ENCODE measurements around the gene USP6NL. TPM values are rescaled to one million over a fixed set of nuclear protein-coding genes. Genes with fewer than 3 reads are reported as not detected.

The USP6NL gene
- total and polyA plus RNA-seq, 2 of the 13 experiments (the other 11 are each of a cell fraction or from before 2014, with no cell fraction given), result 10.5 to 22.9 TPM

DNA sequence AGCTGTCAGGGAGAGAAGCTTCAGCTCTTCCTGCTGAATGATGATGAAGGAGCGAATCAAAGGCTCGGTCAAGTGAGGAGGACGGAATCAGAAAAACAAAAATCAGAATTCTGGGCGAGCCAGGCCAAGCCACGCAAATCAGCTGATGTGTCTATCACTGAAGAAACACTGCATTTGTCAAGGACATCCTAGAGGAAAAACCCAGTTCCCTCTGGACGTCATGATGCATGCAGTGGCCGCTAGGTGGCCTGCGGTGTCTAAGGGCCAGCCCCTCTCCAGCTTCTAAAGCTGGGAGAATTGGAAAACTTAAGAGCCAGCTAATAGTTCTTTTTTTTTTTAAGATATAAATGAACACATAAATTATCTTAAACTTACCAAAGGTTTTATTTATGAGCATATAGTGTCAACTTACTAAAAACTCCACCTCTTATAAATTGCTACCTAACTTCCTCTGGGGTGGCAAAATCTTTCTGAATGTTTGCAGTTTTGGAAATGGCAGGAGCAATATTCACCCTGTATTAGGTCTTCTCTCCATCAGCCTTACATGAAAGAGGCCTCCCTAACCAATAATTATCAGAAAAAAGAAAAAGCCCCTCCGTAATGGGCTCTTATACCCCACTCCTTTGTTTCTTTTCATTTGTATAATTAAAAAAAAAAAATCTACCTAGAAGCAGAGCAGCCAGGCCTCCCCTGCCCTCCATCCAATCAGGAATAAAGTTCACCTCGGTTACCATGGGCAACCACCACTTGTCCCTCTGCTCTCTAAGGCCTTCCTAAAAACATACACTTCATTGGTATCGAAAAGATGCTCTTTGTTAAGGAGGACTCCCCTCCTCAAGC is 186.8 kb downstream of the USP6NL start:
- DNase-seq (ENCODE audit: low spot score), result peak; percentile 39
- WGBS (ENCODE audit: low lambda C conversion rate), result under 1% methylated on average over 11 of the region's 11 CpGs
- no peaks in the 10 kb centered on the region for H3K36me3 ChIP-seq (replicated peaks in 1 of 2; ENCODE audit: control insufficient read depth in 1 of 2, insufficient read depth in 2 of 2, low read length in 2 of 2)
- ChIA-PET POLR2A (no interaction called here), CTCF (ENCODE audit: low intra/inter-chr PET ratio, low total read pairs) (interaction anchor here (0.6 to 2.3 kb wide), 3 partner anchors 46 to 333 kb away, joined by 3 to 7 read pairs (median 7); no protein-coding TSS in a partner anchor)
- H3K9me3 ChIP-seq (ENCODE audit: low read length), result peaks cover 9% of the 10 kb centered on the region
- H4K20me1 ChIP-seq (ENCODE audit: insufficient read depth, low read length), result no peaks in the 10 kb centered on the region
- H3K4me2 ChIP-seq (ENCODE audit: low read depth, low read length), result no peak overlapping the region
- H3K9ac ChIP-seq (ENCODE audit: insufficient read depth, low read depth, low read length), result no peak overlapping the region
- intact Hi-C loops (cut with micrococcal nuclease; ENCODE audit: unreplicated experiment), result loop anchor here (1.0 to 5.0 kb wide), 2 partner anchors 48 to 333 kb away; no protein-coding TSS in a partner anchor
- no peak overlapping the region for H3K4me3 ChIP-seq (replicated peaks in 1 of 3; ENCODE audit: insufficient read depth in 1 of 3, low read depth in 2 of 3, low read length in 3 of 3)
- no peaks in the 10 kb centered on the region for H3K4me1 ChIP-seq (ENCODE audit: insufficient read depth, low read length)
- no peak overlapping the region for H3K27ac ChIP-seq (ENCODE audit: extremely low read length, insufficient read depth, low read length)
- in situ Hi-C loops (cut with HindIII; ENCODE audit: extremely low pct_ligation_motif_present, low pct_unique_long_range_greater_than_20kb), result no loop called here
- no peaks in the 10 kb centered on the region for H3K79me2 ChIP-seq (ENCODE audit: insufficient read depth, low read length)
- no TSS peak for BruUV-seq (replicated peaks)
- ATAC-seq, result peak; percentile 97
- peak; percentile 64 for FAIRE-seq
- peaks cover 0 to 4% of the 10 kb centered on the region in 2 experiments; a peak in 2 of 5 replicates for H3K27me3 ChIP-seq (ENCODE audit: control insufficient read depth in 1 of 2, insufficient read depth in 2 of 2, low read length in 2 of 2)
- H2AFZ ChIP-seq (ENCODE audit: low read length), result no peak overlapping the region
- TF ChIP-seq RXRA (CRISPR knock-in tag; IDR thresholded peaks at IDR 0.05) (no peak), ZNF12 (CRISPR knock-in tag; IDR thresholded peaks at IDR 0.05) (no peak), ZNF841 (CRISPR knock-in tag; IDR thresholded peaks at IDR 0.05; ENCODE audit: borderline replicate concordance) (no peak), ZNF781 (CRISPR knock-in tag; IDR thresholded peaks at IDR 0.05; ENCODE audit: borderline replicate concordance, not compliant biosample characterization) (no peak), CC2D1A (CRISPR knock-in tag; IDR thresholded peaks at IDR 0.05) (no peak), ZMYM2 (CRISPR knock-in tag; IDR thresholded peaks at IDR 0.05) (no peak), ZNF292 (CRISPR knock-in tag; IDR thresholded peaks at IDR 0.05; ENCODE audit: borderline replicate concordance, low read depth) (no peak), RORA (CRISPR knock-in tag; IDR thresholded peaks at IDR 0.05) (no peak), SKI (IDR thresholded peaks at IDR 0.05; ENCODE audit: partially characterized antibody) (no peak), ZNF775 (CRISPR knock-in tag; IDR thresholded peaks at IDR 0.05; ENCODE audit: borderline replicate concordance) (no peak), IRF9 (CRISPR knock-in tag; IDR thresholded peaks at IDR 0.05; ENCODE audit: borderline replicate concordance) (no peak), ZNF792 (CRISPR knock-in tag; IDR thresholded peaks at IDR 0.05) (no peak), NCOA5 (CRISPR knock-in tag; IDR thresholded peaks at IDR 0.05) (no peak), ATF7 (IDR thresholded peaks at IDR 0.05) (no peak), ATF7 (CRISPR knock-in tag; IDR thresholded peaks at IDR 0.05) (no peak), ZBTB38 (CRISPR knock-in tag; IDR thresholded peaks at IDR 0.05) (no peak), ZNF335 (CRISPR knock-in tag; IDR thresholded peaks at IDR 0.05) (no peak), ARNTL (CRISPR knock-in tag; IDR thresholded peaks at IDR 0.05) (no peak), ZBTB44 (CRISPR knock-in tag; IDR thresholded peaks at IDR 0.05) (no peak)
- TF ChIP-seq, protein P1, sequence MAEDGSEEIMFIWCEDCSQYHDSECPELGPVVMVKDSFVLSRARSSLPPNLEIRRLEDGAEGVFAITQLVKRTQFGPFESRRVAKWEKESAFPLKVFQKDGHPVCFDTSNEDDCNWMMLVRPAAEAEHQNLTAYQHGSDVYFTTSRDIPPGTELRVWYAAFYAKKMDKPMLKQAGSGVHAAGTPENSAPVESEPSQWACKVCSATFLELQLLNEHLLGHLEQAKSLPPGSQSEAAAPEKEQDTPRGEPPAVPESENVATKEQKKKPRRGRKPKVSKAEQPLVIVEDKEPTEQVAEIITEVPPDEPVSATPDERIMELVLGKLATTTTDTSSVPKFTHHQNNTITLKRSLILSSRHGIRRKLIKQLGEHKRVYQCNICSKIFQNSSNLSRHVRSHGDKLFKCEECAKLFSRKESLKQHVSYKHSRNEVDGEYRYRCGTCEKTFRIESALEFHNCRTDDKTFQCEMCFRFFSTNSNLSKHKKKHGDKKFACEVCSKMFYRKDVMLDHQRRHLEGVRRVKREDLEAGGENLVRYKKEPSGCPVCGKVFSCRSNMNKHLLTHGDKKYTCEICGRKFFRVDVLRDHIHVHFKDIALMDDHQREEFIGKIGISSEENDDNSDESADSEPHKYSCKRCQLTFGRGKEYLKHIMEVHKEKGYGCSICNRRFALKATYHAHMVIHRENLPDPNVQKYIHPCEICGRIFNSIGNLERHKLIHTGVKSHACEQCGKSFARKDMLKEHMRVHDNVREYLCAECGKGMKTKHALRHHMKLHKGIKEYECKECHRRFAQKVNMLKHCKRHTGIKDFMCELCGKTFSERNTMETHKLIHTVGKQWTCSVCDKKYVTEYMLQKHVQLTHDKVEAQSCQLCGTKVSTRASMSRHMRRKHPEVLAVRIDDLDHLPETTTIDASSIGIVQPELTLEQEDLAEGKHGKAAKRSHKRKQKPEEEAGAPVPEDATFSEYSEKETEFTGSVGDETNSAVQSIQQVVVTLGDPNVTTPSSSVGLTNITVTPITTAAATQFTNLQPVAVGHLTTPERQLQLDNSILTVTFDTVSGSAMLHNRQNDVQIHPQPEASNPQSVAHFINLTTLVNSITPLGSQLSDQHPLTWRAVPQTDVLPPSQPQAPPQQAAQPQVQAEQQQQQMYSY (CRISPR knock-in tag; IDR thresholded peaks at IDR 0.05), result no peak

Data from HepG2 (cell line).